CD8-positive, alpha-beta memory T cell (primary cell): Measurements from ENCODE around the gene STYK1. TPM values are rescaled to one million over a fixed set of nuclear protein-coding genes. Genes with fewer than 3 reads are reported as not detected.

ENCODE experiments used
- CTCF ChIA-PET: fragments of 350-600 bp; sonication (Branson Sonifier 250); formaldehyde crosslinking; loops from one replicate; lab custom pipeline; 2021; ENCODE audit warnings: antibody characterized with exemption; lab: Charles Lee
- POLR2A ChIA-PET: fragments of 350-600 bp; sonication (Branson Sonifier 250); formaldehyde crosslinking; loops from one replicate; lab custom pipeline; 2021; ENCODE audit warnings: antibody characterized with exemption; lab: Charles Lee
- DNase-seq, 5 donors: peaks; one replicate each; pipeline versions ENCODE4 v3.0.0 to v3.0.0-alpha.2; 2020 to 2022; ENCODE audit warnings: mixed read lengths in 1 of 5
- H3K27ac ChIP-seq: one replicate; pipeline ENCODE4 v1.7.0; 2013; ENCODE audit warnings: low read depth, mild to moderate bottlenecking, low read length, moderate library complexity
- H3K27me3 ChIP-seq: 2 replicates; pipeline ENCODE4 v1.7.0; 2013; ENCODE audit warnings: low read length, mild to moderate bottlenecking; ENCODE audit not compliant: insufficient read depth, poor library complexity, severe bottlenecking
- H3K36me3 ChIP-seq: 2 replicates; pipeline ENCODE4 v1.7.0; 2013; ENCODE audit warnings: mild to moderate bottlenecking, low read length, moderate library complexity; ENCODE audit not compliant: insufficient read depth
- H3K4me1 ChIP-seq: 2 replicates; pipeline ENCODE4 v1.7.0; 2013; ENCODE audit warnings: mild to moderate bottlenecking, low read length, moderate library complexity; ENCODE audit not compliant: insufficient read depth
- H3K4me3 ChIP-seq: 2 replicates; pipeline ENCODE4 v1.7.0; 2013; ENCODE audit warnings: mild to moderate bottlenecking, low read length
- H3K9me3 ChIP-seq: 2 replicates; pipeline ENCODE4 v1.7.0; 2013; ENCODE audit warnings: mild to moderate bottlenecking, low read length
- H3K27ac Mint-ChIP-seq, 8 donors: one replicate each; pipeline ENCODE4 v1.8.0; 2020 to 2021; ENCODE audit warnings: mixed read lengths in 8 of 8, mild to moderate bottlenecking in 6 of 8, inconsistent platforms in 3 of 8, moderate library complexity in 3 of 8
- H3K27me3 Mint-ChIP-seq, 2 donors: one replicate each; pipeline ENCODE4 v1.8.0; 2020 to 2021; ENCODE audit warnings: mixed read lengths in 2 of 2, mild to moderate bottlenecking in 1 of 2, moderate library complexity in 1 of 2
- H3K36me3 Mint-ChIP-seq, 3 donors: one replicate each; pipeline ENCODE4 v1.8.0; 2020 to 2021; ENCODE audit warnings: mixed read lengths in 3 of 3, inconsistent platforms in 1 of 3, mild to moderate bottlenecking in 1 of 3
- H3K4me1 Mint-ChIP-seq, 3 donors: one replicate each; pipeline ENCODE4 v1.8.0; 2020 to 2021; ENCODE audit warnings: mixed read lengths in 3 of 3, inconsistent platforms in 1 of 3, mild to moderate bottlenecking in 1 of 3
- H3K4me3 Mint-ChIP-seq, 7 donors: one replicate each; pipeline ENCODE4 v1.8.0; 2020 to 2021; ENCODE audit warnings: mixed read lengths in 7 of 7, mild to moderate bottlenecking in 6 of 7, moderate library complexity in 4 of 7, inconsistent platforms in 2 of 7
- H3K9me3 Mint-ChIP-seq, 5 donors: one replicate each; pipeline ENCODE4 v1.8.0; 2020 to 2022; ENCODE audit warnings: mixed read lengths in 5 of 5, mild to moderate bottlenecking in 3 of 5, moderate library complexity in 2 of 5, inconsistent platforms in 1 of 5
- polyA plus RNA-seq: library from polyadenylated mRNA; unstranded; fragments of 300-500 nt; fragmentation: Illumina TruSeq; gene quantifications from one replicate; pipeline ENCODE4 v1.2.3, GENCODE V29; 2021
- total RNA-seq, 2 experiments: library from RNA; stranded (reverse); gene quantifications; one replicate each; pipeline ENCODE4 v1.2.3, GENCODE V29; 2021

Gene STYK1
- total and polyA plus RNA-seq, 3 experiments from 2014 or later = 2.0 to 2.1 (median 2.1) TPM

- Mint-ChIP-seq H3K4me3 (peak overlapping the region; percentile 84 to 95 (median 90)), H3K27me3 (peaks cover 0 to 2% of the 10 kb centered on the region in 2 donors), H3K9me3 (peaks cover 0 to 2% (median 0%) of the 10 kb centered on the region in 5 donors), H3K4me1 (peaks cover 51 to 67% (median 66%) of the 10 kb centered on the region in 3 donors), H3K36me3 (no peaks in the 10 kb centered on the region), H3K27ac (peak overlapping the region; percentile 90 to 97 (median 96))
- H3K4me3 ChIP-seq = peak overlapping the region; percentile 55
- peak; percentile 25 to 77 (median 40) for DNase-seq
- CTCF ChIA-PET = interaction anchor here (0.7 to 1.7 kb wide), 5 partner anchors 17 to 459 kb away, joined by 3 to 5 read pairs (median 4); partner anchors contain the start of gene GABARAPL1
- H3K4me1 ChIP-seq = peaks cover 41% of the 10 kb centered on the region
- H3K27me3 ChIP-seq = no peaks in the 10 kb centered on the region
- POLR2A ChIA-PET = interaction anchor here (1.0 to 1.6 kb wide), 5 partner anchors 58 to 459 kb away, joined by 3 to 5 read pairs (median 4); partner anchors contain the start of gene GABARAPL1
- H3K9me3 ChIP-seq = no peaks in the 10 kb centered on the region
- no peaks in the 10 kb centered on the region for H3K36me3 ChIP-seq
- peak overlapping the region; percentile 87 for H3K27ac ChIP-seq
Measured at GRCh38 chr12:10672231-10672868, 1.5 kb downstream of the STYK1 start.

DNA sequence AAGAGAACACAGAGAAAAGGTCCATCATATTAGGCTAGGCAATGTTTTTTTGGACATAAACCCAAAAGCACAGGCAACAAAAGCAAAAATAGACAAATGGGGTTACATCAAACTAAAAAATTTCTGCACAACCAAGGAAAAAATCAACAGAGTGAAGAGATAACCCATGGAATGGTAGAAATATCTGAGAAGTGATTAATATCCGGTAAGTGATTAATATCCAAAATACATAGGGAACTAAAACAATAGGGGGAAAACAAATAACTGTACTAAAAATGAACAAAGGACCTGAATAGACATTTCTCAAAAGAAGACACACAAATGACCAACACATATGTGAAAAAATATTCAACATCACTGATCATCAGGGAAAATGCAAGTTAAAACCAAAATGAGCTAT is 4.3 kb downstream of the STYK1 start:
- Histone ChIP-seq H3K36me3 (no peaks in the 10 kb centered on the region), H3K4me3 (no peak overlapping the region), H3K27me3 (no peaks in the 10 kb centered on the region), H3K9me3 (no peaks in the 10 kb centered on the region), H3K4me1 (peaks cover 35% of the 10 kb centered on the region), H3K27ac (no peak overlapping the region)
- H3K36me3 Mint-ChIP-seq = peaks cover 0 to 1% (median 0%) of the 10 kb centered on the region in 3 donors
- peaks cover 0 to 2% (median 0%) of the 10 kb centered on the region in 5 donors for H3K9me3 Mint-ChIP-seq
- POLR2A ChIA-PET = no interaction called here
- DNase-seq = no peak
- H3K27me3 Mint-ChIP-seq = peaks cover 0 to 2% of the 10 kb centered on the region in 2 donors
- H3K27ac Mint-ChIP-seq = peak overlapping the region in 5 of 8 donors; percentile 1 to 86 (median 48)
- CTCF ChIA-PET = interaction anchor here (0.9 to 1.3 kb wide), 2 partner anchors 58 to 434 kb away, joined by 3 read pairs; no protein-coding TSS in a partner anchor
- H3K4me1 Mint-ChIP-seq = peaks cover 45 to 69% (median 59%) of the 10 kb centered on the region in 3 donors
- peak overlapping the region in 3 of 7 donors; percentile 19 to 29 (median 22) for H3K4me3 Mint-ChIP-seq

- Histone ChIP-seq H3K27me3 (no peaks in the 10 kb centered on the region), H3K4me1 (peaks cover 25% of the 10 kb centered on the region), H3K9me3 (no peaks in the 10 kb centered on the region), H3K4me3 (no peak overlapping the region), H3K36me3 (no peaks in the 10 kb centered on the region), H3K27ac (no peak overlapping the region)
- CTCF ChIA-PET = interaction anchor here (1.0 to 1.1 kb wide), 2 partner anchors 9 to 433 kb away, joined by 3 to 4 read pairs; no protein-coding TSS in a partner anchor
- Mint-ChIP-seq H3K27ac (peak overlapping the region in 7 of 8 donors; percentile 42 to 93 (median 48)), H3K4me3 (peak overlapping the region; percentile 31 to 92 (median 79)), H3K36me3 (peaks cover 0 to 1% (median 0%) of the 10 kb centered on the region in 3 donors), H3K9me3 (peaks cover 0 to 2% (median 0%) of the 10 kb centered on the region in 5 donors), H3K27me3 (no peaks in the 10 kb centered on the region), H3K4me1 (peaks cover 38 to 60% (median 49%) of the 10 kb centered on the region in 3 donors)
- POLR2A ChIA-PET = interaction anchor here (0.6 to 0.8 kb wide), 3 partner anchors 55 to 71 kb away, joined by 3 to 4 read pairs (median 3); partner anchors contain the start of gene MAGOHB
- peak in 1 of 5 donors; percentile 23 for DNase-seq
Measured at GRCh38 chr12:10668526-10668925, 5.3 kb downstream of the STYK1 start.

DNA sequence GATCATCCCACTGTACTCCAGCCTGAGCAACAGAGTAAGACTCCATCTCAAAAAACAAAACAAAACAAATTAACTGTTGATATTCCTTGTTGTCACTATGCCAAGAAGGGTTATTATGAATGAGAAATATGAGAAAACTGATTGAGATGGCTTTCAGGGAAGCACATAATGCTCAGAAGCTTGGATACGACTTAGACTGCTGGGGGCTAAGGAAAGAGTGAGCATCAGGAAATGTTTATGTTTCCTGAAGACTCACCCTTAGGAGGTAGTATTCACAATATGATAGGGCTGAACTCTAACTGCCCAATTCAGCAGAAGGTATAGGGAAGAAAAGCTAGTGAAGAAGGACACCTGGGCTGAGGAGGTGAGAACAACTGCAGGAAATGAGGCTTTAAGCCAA is 6.3 kb downstream of the STYK1 start:
- Mint-ChIP-seq H3K9me3 (no peaks in the 10 kb centered on the region), H3K27ac (peak overlapping the region in 7 of 8 donors; percentile 11 to 69 (median 61)), H3K4me3 (peak overlapping the region in 6 of 7 donors; percentile 17 to 81 (median 58)), H3K27me3 (no peaks in the 10 kb centered on the region), H3K36me3 (peaks cover 0 to 1% (median 0%) of the 10 kb centered on the region in 3 donors), H3K4me1 (peaks cover 30 to 52% (median 39%) of the 10 kb centered on the region in 3 donors)
- DNase-seq = no peak
- Histone ChIP-seq H3K27me3 (no peaks in the 10 kb centered on the region), H3K4me3 (no peak overlapping the region), H3K36me3 (no peaks in the 10 kb centered on the region), H3K9me3 (no peaks in the 10 kb centered on the region), H3K4me1 (peaks cover 20% of the 10 kb centered on the region), H3K27ac (no peak overlapping the region)
- ChIA-PET POLR2A (no interaction called here), CTCF (interaction anchor here (0.9 kb wide), 1 partner anchor 15 kb away, joined by 3 read pairs; no protein-coding TSS in a partner anchor)

- H3K4me3 ChIP-seq = no peak overlapping the region
- Mint-ChIP-seq H3K9me3 (no peaks in the 10 kb centered on the region), H3K4me1 (peaks cover 12 to 29% (median 21%) of the 10 kb centered on the region in 3 donors), H3K36me3 (peaks cover 0 to 1% (median 0%) of the 10 kb centered on the region in 3 donors), H3K27ac (no peak overlapping the region), H3K27me3 (no peaks in the 10 kb centered on the region), H3K4me3 (no peak overlapping the region)
- ChIA-PET POLR2A (no interaction called here), CTCF (no interaction called here)
- H3K9me3 ChIP-seq = no peaks in the 10 kb centered on the region
- no peak for DNase-seq
- H3K27ac ChIP-seq = no peak overlapping the region
- peaks cover 10% of the 10 kb centered on the region for H3K4me1 ChIP-seq
- no peaks in the 10 kb centered on the region for H3K27me3 ChIP-seq
- H3K36me3 ChIP-seq = no peaks in the 10 kb centered on the region
Measured at GRCh38 chr12:10664499-10664898, 9.4 kb downstream of the STYK1 start.

GRCh38 chr12:10663869-10664268 is 10.0 kb downstream of the STYK1 start:
- peaks cover 0 to 1% (median 0%) of the 10 kb centered on the region in 3 donors for H3K36me3 Mint-ChIP-seq
- H3K36me3 ChIP-seq = no peaks in the 10 kb centered on the region
- peaks cover 8 to 23% (median 14%) of the 10 kb centered on the region in 3 donors for H3K4me1 Mint-ChIP-seq
- no peaks in the 10 kb centered on the region for H3K27me3 ChIP-seq
- H3K27ac Mint-ChIP-seq = no peak overlapping the region
- no peaks in the 10 kb centered on the region for H3K9me3 ChIP-seq
- no peak for DNase-seq
- ChIA-PET POLR2A (no interaction called here), CTCF (no interaction called here)
- no peaks in the 10 kb centered on the region for H3K9me3 Mint-ChIP-seq
- no peak overlapping the region for H3K4me3 ChIP-seq
- no peak overlapping the region for H3K27ac ChIP-seq
- H3K4me1 ChIP-seq = peaks cover 7% of the 10 kb centered on the region
- H3K4me3 Mint-ChIP-seq = no peak overlapping the region
- no peaks in the 10 kb centered on the region for H3K27me3 Mint-ChIP-seq

- Mint-ChIP-seq H3K9me3 (peaks cover 0 to 6% (median 2%) of the 10 kb centered on the region in 5 donors), H3K27me3 (peaks cover 0 to 2% of the 10 kb centered on the region in 2 donors), H3K36me3 (peaks cover 0 to 5% (median 1%) of the 10 kb centered on the region in 3 donors), H3K4me3 (no peak overlapping the region), H3K27ac (no peak overlapping the region), H3K4me1 (peaks cover 0 to 3% (median 0%) of the 10 kb centered on the region in 3 donors)
- H3K36me3 ChIP-seq = no peaks in the 10 kb centered on the region
- no peak overlapping the region for H3K27ac ChIP-seq
- no peaks in the 10 kb centered on the region for H3K4me1 ChIP-seq
- no peak overlapping the region for H3K4me3 ChIP-seq
- H3K9me3 ChIP-seq = no peaks in the 10 kb centered on the region
- POLR2A ChIA-PET = no interaction called here
- H3K27me3 ChIP-seq = no peaks in the 10 kb centered on the region
- CTCF ChIA-PET = no interaction called here
- DNase-seq = no peak
Measured at GRCh38 chr12:10661338-10661737, 12.5 kb downstream of the STYK1 start.

GRCh38 chr12:10654003-10654402 is 19.8 kb downstream of the STYK1 start:
- Mint-ChIP-seq H3K4me1 (peaks cover 0 to 3% (median 0%) of the 10 kb centered on the region in 3 donors), H3K36me3 (peaks cover 0 to 5% (median 3%) of the 10 kb centered on the region in 3 donors), H3K27ac (no peak overlapping the region), H3K9me3 (peaks cover 0 to 6% (median 2%) of the 10 kb centered on the region in 5 donors), H3K27me3 (peaks cover 0 to 5% of the 10 kb centered on the region in 2 donors), H3K4me3 (no peak overlapping the region)
- H3K4me1 ChIP-seq = no peaks in the 10 kb centered on the region
- POLR2A ChIA-PET = no interaction called here
- no peak for DNase-seq
- no peak overlapping the region for H3K27ac ChIP-seq
- no peaks in the 10 kb centered on the region for H3K27me3 ChIP-seq
- no peak overlapping the region for H3K4me3 ChIP-seq
- no peaks in the 10 kb centered on the region for H3K9me3 ChIP-seq
- H3K36me3 ChIP-seq = no peaks in the 10 kb centered on the region
- CTCF ChIA-PET = no interaction called here
